HG03108 (cell line): ENCODE data around the gene CTTNBP2.
"Not testable (repeated sequence)": the region's sequence is repeated elsewhere in the genome, so short reads cannot be mapped to it uniquely, and the experiment has no call there.

Experiments
- ATAC-seq: cut with Tn5 transposase; IDR thresholded peaks from one replicate; pipeline ENCODE4 v1.9.1; 2021; ENCODE audit warnings: moderate library complexity; ENCODE audit not compliant: unreplicated experiment

CTTNBP2 gene

GRCh38 chr7:117750612-117751563 lies 122.4 kb downstream of the CTTNBP2 start:
- no peak for ATAC-seq

- no peak for ATAC-seq
These were observed 131.3 kb downstream of the CTTNBP2 start for GRCh38 chr7:117741962-117742361.

GRCh38 chr7:117739085-117739484 lies 134.2 kb downstream of the CTTNBP2 start:
- no peak for ATAC-seq

- no peak for ATAC-seq
These were observed 135.3 kb downstream of the CTTNBP2 start for GRCh38 chr7:117737926-117738325.

GRCh38 chr7:117731455-117731854 lies 141.8 kb downstream of the CTTNBP2 start:
- ATAC-seq = peak; percentile 72

GRCh38 chr7:117730390-117730789 lies 142.9 kb downstream of the CTTNBP2 start:
- ATAC-seq = no peak

- ATAC-seq = peak; percentile 70
These were observed 144.2 kb downstream of the CTTNBP2 start for GRCh38 chr7:117728890-117729624.

- ATAC-seq = no peak
These were observed 148.3 kb downstream of the CTTNBP2 start for GRCh38 chr7:117724898-117725297.

GRCh38 chr7:117719377-117719776 lies 153.9 kb downstream of the CTTNBP2 start:
- ATAC-seq = no peak

- no peak for ATAC-seq
These were observed 155.0 kb downstream of the CTTNBP2 start for GRCh38 chr7:117718116-117718835.

GRCh38 chr7:117717357-117717756 lies 155.9 kb downstream of the CTTNBP2 start:
- ATAC-seq = no peak

GRCh38 chr7:117716707-117717299 lies 156.4 kb downstream of the CTTNBP2 start:
- ATAC-seq = no peak

- no peak for ATAC-seq
These were observed 157.3 kb downstream of the CTTNBP2 start for GRCh38 chr7:117715784-117716445.

- no peak for ATAC-seq
These were observed 161.7 kb downstream of the CTTNBP2 start for GRCh38 chr7:117711556-117711955.

GRCh38 chr7:117708173-117708572 lies 165.1 kb downstream of the CTTNBP2 start:
- not testable (repeated sequence) for ATAC-seq

GRCh38 chr7:117707080-117707479 lies 166.2 kb downstream of the CTTNBP2 start:
- ATAC-seq = no peak

GRCh38 chr7:117706210-117706609 lies 167.0 kb downstream of the CTTNBP2 start:
- ATAC-seq = no peak

GRCh38 chr7:117705630-117706029 lies 167.6 kb downstream of the CTTNBP2 start:
- ATAC-seq = no peak

GRCh38 chr7:117704063-117704462 lies 169.2 kb downstream of the CTTNBP2 start:
- no peak for ATAC-seq

- ATAC-seq = no peak
These were observed 175.2 kb downstream of the CTTNBP2 start for GRCh38 chr7:117698018-117698417.
